Pulmonary artery endothelial cell (primary cell): ENCODE measurements around the gene CCNYL1. TPM values are rescaled to one million over a fixed set of nuclear protein-coding genes. Genes with fewer than 3 reads are reported as not detected.
A peak's percentile ranks its signal among the peaks of the same experiment; 100 is the strongest.

Source experiments
- DNase-seq: peaks from one replicate; pipeline ENCODE4 v3.0.0-alpha.2; 2011; ENCODE audit warnings: low read depth, low spot score
- total RNA-seq: library from RNA; depleted of rRNA; stranded (reverse); fragments of >200 nt; gene quantifications from 2 replicates; pipeline ENCODE4 v1.2.3, GENCODE V29; 2014

The CCNYL1 gene
- total RNA-seq, 1 donor from 2014 or later: 45.5 TPM

DNA sequence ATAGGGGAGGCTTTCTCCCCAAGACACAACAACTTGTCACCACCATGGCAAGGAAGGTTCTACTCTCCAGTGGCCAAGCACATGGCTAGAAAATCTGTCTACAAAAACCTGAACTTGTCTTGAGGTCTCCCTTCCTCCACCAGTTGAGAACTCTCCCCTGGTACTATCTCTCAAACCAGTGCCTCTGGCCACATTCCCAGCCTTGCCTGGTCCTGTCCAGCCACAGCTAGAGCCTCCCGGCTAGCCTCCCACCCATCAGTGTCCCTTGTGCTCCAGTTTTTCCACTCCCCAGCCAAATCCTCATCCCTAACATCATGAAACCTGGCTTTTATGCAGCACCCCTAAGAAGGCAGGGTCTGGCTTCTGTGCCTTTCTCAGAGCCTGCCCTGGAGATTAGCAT lies 79.5 kb downstream of the CCNYL1 start:
- no peak for DNase-seq

DNA sequence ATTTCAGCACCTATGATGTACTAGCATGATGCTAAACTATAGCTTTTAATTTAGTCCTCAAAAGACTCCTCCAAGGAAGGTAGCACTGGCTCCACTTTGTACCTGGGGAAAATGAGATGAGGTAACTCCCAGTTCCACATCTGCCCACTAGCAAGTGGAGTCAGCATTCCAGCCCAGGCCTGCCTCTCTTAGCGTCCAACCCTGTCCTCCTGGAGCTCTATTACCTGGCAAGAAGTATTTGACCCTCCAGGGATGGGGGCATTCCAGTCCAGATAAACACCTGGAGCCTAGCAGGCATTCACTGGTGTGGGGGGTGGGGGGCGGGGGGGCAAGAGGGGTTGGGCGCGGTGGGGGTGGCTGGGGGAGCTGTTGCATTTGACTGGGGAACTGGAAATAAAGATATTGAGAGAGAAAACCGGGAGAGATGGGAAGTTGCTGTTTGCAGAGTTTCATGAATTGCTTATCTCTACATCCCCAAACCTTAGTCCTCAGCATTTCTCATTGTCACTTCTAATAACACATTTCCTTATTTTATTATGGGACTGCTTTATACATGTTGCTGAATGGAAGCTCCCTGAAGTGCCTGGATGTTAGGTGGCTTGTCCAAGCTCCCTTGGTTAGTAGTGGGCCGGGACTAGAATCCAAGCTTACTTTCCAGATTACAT lies 80.3 kb downstream of the CCNYL1 start:
- no peak for DNase-seq

DNA sequence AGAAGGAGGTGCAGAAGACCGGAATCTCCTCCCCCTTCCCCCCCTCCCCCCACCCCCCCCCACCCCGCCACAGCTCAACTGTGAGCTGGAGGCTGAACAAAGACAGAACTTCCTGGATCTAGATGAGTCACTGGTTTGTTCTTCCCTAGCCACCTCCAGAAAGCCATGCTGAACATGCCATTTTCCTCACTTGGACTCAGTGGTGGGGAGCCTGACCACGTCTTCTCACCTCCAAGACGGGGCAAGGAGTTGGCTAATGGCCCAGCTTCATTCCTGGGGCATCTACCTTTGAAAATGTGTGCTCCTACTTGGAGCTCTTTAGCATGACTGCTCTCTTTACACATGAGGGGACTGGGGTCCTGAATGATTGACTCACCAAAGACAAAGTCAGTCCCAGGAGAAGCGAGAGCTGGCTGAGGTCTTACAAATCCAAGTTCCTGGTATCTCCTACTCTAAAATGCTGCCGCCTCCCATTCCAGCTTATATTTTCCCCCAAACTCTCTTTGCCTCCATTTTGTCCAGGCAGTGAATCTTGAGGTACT lies 80.9 kb downstream of the CCNYL1 start:
- peak; percentile 59 for DNase-seq

- DNase-seq: no peak
These were observed 85.3 kb downstream of the CCNYL1 start for GRCh38 chr2:207796585-207797350.

DNA sequence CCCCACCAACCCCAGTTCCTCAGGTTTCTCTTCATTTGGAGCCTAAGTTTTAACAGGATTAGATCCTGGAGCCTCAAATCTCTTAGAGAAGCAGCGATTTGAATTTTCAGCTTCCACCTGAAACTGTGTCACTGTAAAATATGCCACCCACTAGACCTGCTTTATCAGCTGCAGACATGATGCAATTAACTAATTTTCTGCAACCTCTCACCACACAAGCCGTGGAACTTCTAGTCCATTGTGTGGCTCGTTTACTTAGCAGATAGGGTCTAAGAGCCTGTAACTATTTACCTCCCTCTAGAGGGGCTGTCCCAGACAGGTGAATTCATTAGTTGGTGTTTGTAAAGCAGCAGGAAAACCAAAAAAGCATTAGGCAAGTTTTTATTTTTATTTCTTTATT lies 89.8 kb downstream of the CCNYL1 start:
- no peak for DNase-seq

DNA sequence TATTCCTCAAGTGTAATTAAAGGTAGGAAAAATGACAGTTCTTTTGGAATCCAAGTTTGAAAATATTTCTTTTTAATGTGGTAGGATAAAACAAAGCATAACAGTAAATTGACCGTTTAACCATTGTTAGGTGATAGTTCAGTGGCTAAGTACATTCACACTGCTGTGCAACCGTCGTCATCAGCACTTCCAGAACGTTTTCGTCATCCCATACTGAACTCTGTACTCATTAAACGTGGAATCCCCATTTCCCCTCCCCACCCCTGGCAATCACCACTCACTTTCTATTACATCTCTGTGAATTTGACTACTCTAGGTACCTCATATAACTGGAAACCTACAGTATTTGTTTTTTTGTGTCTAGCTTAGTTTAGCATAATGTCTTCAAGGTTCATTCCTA lies 91.2 kb downstream of the CCNYL1 start:
- DNase-seq: no peak

Other genes starting within 250 kb of the CCNYL1 start
- gene CREB1, start 181.7 kb upstream of the CCNYL1 start, total RNA-seq: 41.1 and 63.7 TPM in 2 replicates
- gene METTL21A, start 86.2 kb upstream of the CCNYL1 start, total RNA-seq: 21.9 and 23.8 TPM in 2 replicates
- 1.5 and 2.6 TPM in 2 replicates for gene FZD5, start 58.3 kb downstream of the CCNYL1 start, total RNA-seq